ENCODE data around the gene SLC9A5.

Gene SLC9A5

DNA sequence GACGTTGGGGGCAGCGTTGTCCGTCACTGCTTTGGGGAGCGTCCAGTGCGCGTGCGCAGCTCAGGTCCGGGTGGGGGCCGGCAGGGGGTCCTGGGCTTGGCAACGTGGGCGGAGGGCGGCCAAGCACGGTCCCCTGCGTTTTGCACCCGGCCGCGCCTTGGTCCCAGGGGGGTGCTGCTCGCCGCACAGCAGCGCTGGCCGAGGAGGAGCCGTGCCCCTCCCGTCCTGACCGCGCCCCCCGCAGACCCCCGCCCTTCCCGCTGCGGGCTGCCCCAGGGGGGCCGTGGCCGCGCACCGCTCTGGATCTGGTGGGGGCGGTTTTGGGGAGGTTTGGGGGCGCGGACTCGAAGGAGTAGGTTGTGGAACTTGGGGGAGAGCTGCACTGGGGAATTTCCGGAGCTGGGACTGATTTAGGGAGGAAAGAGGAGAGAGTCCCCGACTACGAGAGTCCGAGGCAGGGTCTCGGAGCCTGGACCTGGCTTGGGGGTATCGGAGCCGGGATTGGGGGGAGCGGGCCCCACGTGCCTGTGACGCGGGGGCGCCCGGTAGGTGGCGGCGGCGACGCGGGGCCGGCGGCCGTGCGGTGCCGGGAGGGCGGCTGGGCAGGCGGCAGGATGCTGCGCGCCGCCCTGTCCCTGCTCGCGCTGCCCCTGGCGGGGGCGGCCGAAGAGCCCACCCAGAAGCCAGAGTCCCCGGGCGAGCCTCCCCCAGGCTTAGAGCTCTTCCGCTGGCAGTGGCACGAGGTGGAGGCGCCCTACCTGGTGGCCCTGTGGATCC is at the start of gene SLC9A5:
Gene SLC9A5 (plus strand): TSS at position 579 of the 777 bp plus-strand sequence. CDS start 36 bp downstream, at position 615.
- H3K27me3 ChIP-seq (ENCODE audit: control insufficient read depth in 1 of 2, insufficient read depth in 2 of 2, low read length in 2 of 2): peaks cover 20 to 35% of the 10 kb centered on the region in 2 donors
- peaks cover 48% of the 10 kb centered on the region for H3K4me1 ChIP-seq (ENCODE audit: control insufficient read depth, insufficient read depth, low read length)
- H3K9ac ChIP-seq (ENCODE audit: low read length in 2 of 2): peak within 1 kb of the TSS; percentile 13 to 62
- no peak within 1 kb of the TSS for H3K27ac ChIP-seq (ENCODE audit: low read length)
- H3K4me3 ChIP-seq (ENCODE audit: low read length in 2 of 2): peak within 1 kb of the TSS; percentile 66 to 86
- H3K9me3 ChIP-seq (ENCODE audit: control insufficient read depth in 2 of 2, low read length in 2 of 2): no peaks in the 10 kb centered on the region
- no peaks in the 10 kb centered on the region for H3K36me3 ChIP-seq (ENCODE audit: control insufficient read depth in 2 of 2, insufficient read depth in 2 of 2, low read length in 2 of 2)

GRCh38 chr16:67199011-67199807 is 49.6 kb upstream of the SLC9A5 start, which contains the start of gene ELMO3:
Gene ELMO3, plus strand, starts transcription at chr16:67199131. Its CDS starts 196 bp downstream, at chr16:67199327.
- H3K9ac ChIP-seq (ENCODE audit: low read length in 2 of 2): no peak within 1 kb of the TSS
- H3K27ac ChIP-seq (ENCODE audit: low read length): no peak within 1 kb of the TSS
- no peaks in the 10 kb centered on the region for H3K27me3 ChIP-seq (ENCODE audit: control insufficient read depth in 1 of 2, insufficient read depth in 2 of 2, low read length in 2 of 2)
- H3K4me3 ChIP-seq (ENCODE audit: low read length in 2 of 2): no peak within 1 kb of the TSS
- H3K9me3 ChIP-seq (ENCODE audit: control insufficient read depth in 2 of 2, low read length in 2 of 2): no peaks in the 10 kb centered on the region
- H3K36me3 ChIP-seq (ENCODE audit: control insufficient read depth in 2 of 2, insufficient read depth in 2 of 2, low read length in 2 of 2): peaks cover 35 to 40% of the 10 kb centered on the region in 2 donors
- H3K4me1 ChIP-seq (ENCODE audit: control insufficient read depth, insufficient read depth, low read length): peaks cover 14% of the 10 kb centered on the region

DNA sequence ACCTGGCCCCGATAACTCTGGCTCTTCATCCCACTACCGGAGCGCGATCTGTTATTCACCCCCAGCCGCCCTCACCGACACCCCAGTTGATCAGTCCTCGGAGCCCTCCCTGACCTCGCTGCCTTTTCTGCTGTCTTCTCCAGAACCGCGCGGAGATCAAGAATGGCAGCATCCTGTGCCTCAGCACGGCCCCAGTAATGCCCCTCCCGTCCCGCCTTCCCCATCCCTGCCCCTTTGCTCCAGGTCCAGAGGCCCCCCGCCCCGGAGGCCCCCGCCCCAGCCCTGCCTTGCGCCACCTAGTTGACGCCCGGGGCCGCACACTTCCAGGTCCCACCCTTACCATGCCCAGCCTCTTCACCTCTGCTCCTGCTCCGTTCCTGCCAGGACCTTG is 49.0 kb upstream of the SLC9A5 start:
- no peak overlapping the region for H3K9ac ChIP-seq (ENCODE audit: low read length in 2 of 2)
- H3K4me1 ChIP-seq (ENCODE audit: control insufficient read depth, insufficient read depth, low read length): peaks cover 9% of the 10 kb centered on the region
- peaks cover 30 to 35% of the 10 kb centered on the region in 2 donors for H3K36me3 ChIP-seq (ENCODE audit: control insufficient read depth in 2 of 2, insufficient read depth in 2 of 2, low read length in 2 of 2)
- no peaks in the 10 kb centered on the region for H3K9me3 ChIP-seq (ENCODE audit: control insufficient read depth in 2 of 2, low read length in 2 of 2)
- H3K4me3 ChIP-seq (ENCODE audit: low read length in 2 of 2): no peak overlapping the region
- no peak overlapping the region for H3K27ac ChIP-seq (ENCODE audit: low read length)
- no peaks in the 10 kb centered on the region for H3K27me3 ChIP-seq (ENCODE audit: control insufficient read depth in 1 of 2, insufficient read depth in 2 of 2, low read length in 2 of 2)

- Histone ChIP-seq H3K27me3 (ENCODE audit: control insufficient read depth in 1 of 2, insufficient read depth in 2 of 2, low read length in 2 of 2) (no peaks in the 10 kb centered on the region), H3K9ac (ENCODE audit: low read length in 2 of 2) (no peak overlapping the region), H3K4me3 (ENCODE audit: low read length in 2 of 2) (no peak overlapping the region), H3K27ac (ENCODE audit: low read length) (no peak overlapping the region), H3K4me1 (ENCODE audit: control insufficient read depth, insufficient read depth, low read length) (peaks cover 9% of the 10 kb centered on the region), H3K36me3 (ENCODE audit: control insufficient read depth in 2 of 2, insufficient read depth in 2 of 2, low read length in 2 of 2) (peaks cover 24 to 28% of the 10 kb centered on the region in 2 donors), H3K9me3 (ENCODE audit: control insufficient read depth in 2 of 2, low read length in 2 of 2) (no peaks in the 10 kb centered on the region)
Observed at GRCh38 chr16:67200491-67200890, 48.3 kb upstream of the SLC9A5 start.

DNA sequence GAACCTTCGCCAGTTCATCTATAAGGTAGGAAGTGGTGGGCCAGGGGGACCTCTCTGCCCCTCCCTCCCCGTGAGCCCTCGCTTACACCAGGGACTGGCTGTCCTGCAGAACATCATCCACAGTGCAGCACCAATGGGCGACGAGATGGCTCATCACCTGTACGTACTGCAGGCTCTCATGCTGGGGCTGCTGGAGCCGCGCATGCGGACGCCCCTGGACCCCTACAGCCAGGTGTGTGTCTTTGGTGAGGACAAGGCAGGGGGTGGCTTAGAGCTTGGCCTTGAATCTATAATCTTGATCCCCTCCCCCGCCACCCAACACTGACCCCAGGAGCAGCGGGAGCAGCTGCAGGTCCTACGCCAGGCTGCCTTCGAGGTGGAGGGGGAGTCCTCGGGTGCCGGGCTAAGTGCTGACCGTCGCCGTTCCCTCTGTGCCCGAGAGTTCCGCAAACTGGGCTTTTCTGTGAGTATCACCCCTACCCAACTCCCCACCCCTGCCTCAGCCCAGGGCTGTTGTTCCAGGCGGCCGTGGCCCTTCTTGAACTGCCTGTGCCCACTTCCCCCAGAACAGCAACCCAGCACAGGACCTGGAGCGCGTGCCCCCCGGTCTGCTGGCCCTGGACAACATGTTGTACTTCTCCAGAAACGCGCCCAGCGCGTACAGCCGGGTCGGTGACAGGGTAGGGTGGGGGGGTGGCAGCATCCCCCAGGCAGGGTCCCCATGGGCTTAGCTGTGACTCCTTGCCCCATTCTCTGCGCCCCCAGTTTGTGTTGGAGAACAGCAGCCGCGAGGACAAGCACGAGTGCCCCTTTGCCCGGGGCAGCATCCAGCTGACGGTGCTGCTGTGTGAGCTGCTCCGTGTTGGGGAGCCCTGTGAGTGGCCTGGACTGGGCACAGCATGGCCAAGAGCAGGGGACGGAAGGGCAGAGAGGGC is 47.1 kb upstream of the SLC9A5 start:
- H3K36me3 ChIP-seq (ENCODE audit: control insufficient read depth in 2 of 2, insufficient read depth in 2 of 2, low read length in 2 of 2): peaks cover 16 to 17% of the 10 kb centered on the region in 2 donors

GRCh38 chr16:67202426-67202825 is 46.4 kb upstream of the SLC9A5 start:
- no peak overlapping the region for H3K27ac ChIP-seq (ENCODE audit: low read length)

More for the DNA sequence above, 47.1 kb upstream of the SLC9A5 start:
- Histone ChIP-seq H3K27me3 (ENCODE audit: control insufficient read depth in 1 of 2, insufficient read depth in 2 of 2, low read length in 2 of 2) (no peaks in the 10 kb centered on the region), H3K4me3 (ENCODE audit: low read length in 2 of 2) (no peak overlapping the region), H3K4me1 (ENCODE audit: control insufficient read depth, insufficient read depth, low read length) (peaks cover 9% of the 10 kb centered on the region), H3K27ac (ENCODE audit: low read length) (no peak overlapping the region), H3K9me3 (ENCODE audit: control insufficient read depth in 2 of 2, low read length in 2 of 2) (no peaks in the 10 kb centered on the region), H3K9ac (ENCODE audit: low read length in 2 of 2) (no peak overlapping the region)

DNA sequence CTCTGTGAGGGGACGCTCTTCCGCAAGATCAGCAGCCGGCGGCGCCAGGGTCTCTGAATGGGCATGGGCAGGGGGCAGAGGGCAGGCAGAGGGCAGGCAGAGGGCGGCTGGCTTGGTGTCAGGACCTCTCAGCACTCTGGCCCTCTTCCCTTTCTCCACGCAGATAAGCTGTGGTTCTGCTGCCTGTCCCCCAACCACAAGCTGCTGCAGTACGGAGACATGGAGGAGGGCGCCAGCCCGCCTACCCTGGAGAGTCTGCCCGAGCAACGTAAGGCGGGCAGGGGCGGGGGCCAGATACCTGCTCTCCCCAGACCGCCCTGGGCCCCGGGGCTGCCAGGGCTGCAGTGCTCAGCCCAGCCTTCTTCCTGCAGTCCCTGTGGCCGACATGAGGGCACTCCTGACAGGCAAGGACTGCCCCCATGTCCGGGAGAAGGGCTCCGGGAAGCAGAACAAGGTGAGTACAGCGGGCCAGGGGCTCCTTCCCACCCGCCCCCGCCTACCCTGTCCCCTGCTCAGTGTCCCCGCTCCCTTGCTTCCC is 45.8 kb upstream of the SLC9A5 start:
- Histone ChIP-seq H3K27me3 (ENCODE audit: control insufficient read depth in 1 of 2, insufficient read depth in 2 of 2, low read length in 2 of 2) (no peaks in the 10 kb centered on the region), H3K9me3 (ENCODE audit: control insufficient read depth in 2 of 2, low read length in 2 of 2) (no peaks in the 10 kb centered on the region), H3K9ac (ENCODE audit: low read length in 2 of 2) (no peak overlapping the region), H3K27ac (ENCODE audit: low read length) (no peak overlapping the region), H3K4me1 (ENCODE audit: control insufficient read depth, insufficient read depth, low read length) (peaks cover 8% of the 10 kb centered on the region), H3K4me3 (ENCODE audit: low read length in 2 of 2) (no peak overlapping the region), H3K36me3 (ENCODE audit: control insufficient read depth in 2 of 2, insufficient read depth in 2 of 2, low read length in 2 of 2) (peaks cover 3 to 6% of the 10 kb centered on the region in 2 donors)

More at GRCh38 chr16:67202426-67202825, 46.4 kb upstream of the SLC9A5 start:
- Histone ChIP-seq H3K4me3 (ENCODE audit: low read length in 2 of 2) (no peak overlapping the region), H3K36me3 (ENCODE audit: control insufficient read depth in 2 of 2, insufficient read depth in 2 of 2, low read length in 2 of 2) (peaks cover 9% of the 10 kb centered on the region in 2 donors), H3K9me3 (ENCODE audit: control insufficient read depth in 2 of 2, low read length in 2 of 2) (no peaks in the 10 kb centered on the region), H3K27me3 (ENCODE audit: control insufficient read depth in 1 of 2, insufficient read depth in 2 of 2, low read length in 2 of 2) (no peaks in the 10 kb centered on the region), H3K4me1 (ENCODE audit: control insufficient read depth, insufficient read depth, low read length) (peaks cover 9% of the 10 kb centered on the region), H3K9ac (ENCODE audit: low read length in 2 of 2) (no peak overlapping the region)

GRCh38 chr16:67204076-67204475 is 44.7 kb upstream of the SLC9A5 start:
- Histone ChIP-seq H3K4me3 (ENCODE audit: low read length in 2 of 2) (no peak overlapping the region), H3K27ac (ENCODE audit: low read length) (no peak overlapping the region), H3K4me1 (ENCODE audit: control insufficient read depth, insufficient read depth, low read length) (peaks cover under 1% of the 10 kb centered on the region), H3K9ac (ENCODE audit: low read length in 2 of 2) (no peak overlapping the region), H3K27me3 (ENCODE audit: control insufficient read depth in 1 of 2, insufficient read depth in 2 of 2, low read length in 2 of 2) (no peaks in the 10 kb centered on the region), H3K9me3 (ENCODE audit: control insufficient read depth in 2 of 2, low read length in 2 of 2) (no peaks in the 10 kb centered on the region), H3K36me3 (ENCODE audit: control insufficient read depth in 2 of 2, insufficient read depth in 2 of 2, low read length in 2 of 2) (peaks cover 0 to 6% of the 10 kb centered on the region in 2 donors)

- H3K9me3 ChIP-seq (ENCODE audit: control insufficient read depth in 2 of 2, low read length in 2 of 2): no peaks in the 10 kb centered on the region
- no peaks in the 10 kb centered on the region for H3K4me1 ChIP-seq (ENCODE audit: control insufficient read depth, insufficient read depth, low read length)
- H3K9ac ChIP-seq (ENCODE audit: low read length in 2 of 2): no peak overlapping the region
- H3K27ac ChIP-seq (ENCODE audit: low read length): no peak overlapping the region
- H3K27me3 ChIP-seq (ENCODE audit: control insufficient read depth in 1 of 2, insufficient read depth in 2 of 2, low read length in 2 of 2): no peaks in the 10 kb centered on the region
- H3K36me3 ChIP-seq (ENCODE audit: control insufficient read depth in 2 of 2, insufficient read depth in 2 of 2, low read length in 2 of 2): peaks cover 0 to 6% of the 10 kb centered on the region in 2 donors
- no peak overlapping the region for H3K4me3 ChIP-seq (ENCODE audit: low read length in 2 of 2)
Observed at GRCh38 chr16:67206129-67206837, 42.5 kb upstream of the SLC9A5 start.

Data from stomach smooth muscle (tissue), 2 donors.